HG03280 (cell line): ENCODE results near the gene SLC35E4.
"Not testable (repeated sequence)": the region's sequence is repeated elsewhere in the genome, so short reads cannot be mapped to it uniquely, and the experiment has no call there.

ENCODE experiments used
- ATAC-seq: cut with Tn5 transposase; IDR thresholded peaks from one replicate; pipeline ENCODE4 v1.9.1; 2021; ENCODE audit warnings: mild to moderate bottlenecking, moderate library complexity; ENCODE audit not compliant: unreplicated experiment

SLC35E4 gene

GRCh38 chr22:30635273-30636225 lies at the start of gene SLC35E4:
Gene SLC35E4 (plus strand): TSS chr22:30635781. CDS start chr22:30636451, 670 bp downstream.
- ATAC-seq: peak; percentile 64

- ATAC-seq: no peak
Measured at GRCh38 chr22:30586414-30586813, 49.2 kb upstream of the SLC35E4 start.

GRCh38 chr22:30591191-30591587 lies 44.4 kb upstream of the SLC35E4 start:
- ATAC-seq: no peak

- peak; percentile 98 for ATAC-seq
Measured at GRCh38 chr22:30591588-30592359, 43.8 kb upstream of the SLC35E4 start, which contains the start of gene PES1. Gene PES1 (minus strand): TSS chr22:30591910. CDS start chr22:30591833, 77 bp downstream.

GRCh38 chr22:30592360-30592713 lies 43.2 kb upstream of the SLC35E4 start:
- not testable (repeated sequence) for ATAC-seq

GRCh38 chr22:30596199-30596598 lies 39.4 kb upstream of the SLC35E4 start:
- ATAC-seq: no peak

- no peak for ATAC-seq
Measured at GRCh38 chr22:30596886-30597285, 38.7 kb upstream of the SLC35E4 start.

GRCh38 chr22:30598986-30599385 lies 36.6 kb upstream of the SLC35E4 start:
- no peak for ATAC-seq

- no peak for ATAC-seq
Measured at GRCh38 chr22:30600921-30601320, 34.7 kb upstream of the SLC35E4 start.

GRCh38 chr22:30601464-30601863 lies 34.1 kb upstream of the SLC35E4 start:
- ATAC-seq: no peak

GRCh38 chr22:30602049-30602448 lies 33.5 kb upstream of the SLC35E4 start:
- no peak for ATAC-seq

- no peak for ATAC-seq
Measured at GRCh38 chr22:30603801-30604200, 31.8 kb upstream of the SLC35E4 start.

GRCh38 chr22:30604723-30605122 lies 30.9 kb upstream of the SLC35E4 start:
- ATAC-seq: no peak

- ATAC-seq: no peak
Measured at GRCh38 chr22:30605449-30606110, 30.0 kb upstream of the SLC35E4 start.

- no peak for ATAC-seq
Measured at GRCh38 chr22:30606455-30607299, 28.9 kb upstream of the SLC35E4 start, which contains the start of gene TCN2. Gene TCN2 (plus strand): TSS chr22:30607174. CDS start chr22:30607332, 158 bp downstream.

GRCh38 chr22:30607300-30607930 lies 28.2 kb upstream of the SLC35E4 start:
- no peak for ATAC-seq

GRCh38 chr22:30607939-30608338 lies 27.6 kb upstream of the SLC35E4 start:
- ATAC-seq: no peak

GRCh38 chr22:30609260-30610185 lies 26.1 kb upstream of the SLC35E4 start:
- ATAC-seq: no peak

GRCh38 chr22:30610299-30610698 lies 25.3 kb upstream of the SLC35E4 start:
- no peak for ATAC-seq
